ENCODE results near the gene REPS2.

Gene REPS2

DNA sequence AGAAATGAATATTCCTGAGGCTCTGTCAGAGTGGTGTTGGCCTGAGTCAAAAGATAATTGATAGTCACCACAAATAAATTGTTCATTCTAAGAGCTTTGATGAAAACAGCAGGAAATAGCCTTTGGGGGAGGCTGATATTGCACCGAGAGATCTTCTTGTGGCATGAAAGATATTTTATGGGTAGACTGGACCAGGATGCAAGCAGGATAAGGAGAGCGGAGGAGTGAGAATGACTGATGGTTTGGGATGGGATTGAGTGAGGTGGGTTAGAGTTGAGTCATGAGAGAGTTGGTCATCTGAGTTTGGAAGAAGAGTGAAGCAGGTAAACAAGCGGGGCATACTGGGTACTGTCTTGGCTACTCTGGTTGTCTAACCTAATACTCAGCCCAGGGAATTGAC is 88.7 kb downstream of the REPS2 start:
- no peak for DNase-seq (ENCODE audit: low read depth, low spot score)

DNA sequence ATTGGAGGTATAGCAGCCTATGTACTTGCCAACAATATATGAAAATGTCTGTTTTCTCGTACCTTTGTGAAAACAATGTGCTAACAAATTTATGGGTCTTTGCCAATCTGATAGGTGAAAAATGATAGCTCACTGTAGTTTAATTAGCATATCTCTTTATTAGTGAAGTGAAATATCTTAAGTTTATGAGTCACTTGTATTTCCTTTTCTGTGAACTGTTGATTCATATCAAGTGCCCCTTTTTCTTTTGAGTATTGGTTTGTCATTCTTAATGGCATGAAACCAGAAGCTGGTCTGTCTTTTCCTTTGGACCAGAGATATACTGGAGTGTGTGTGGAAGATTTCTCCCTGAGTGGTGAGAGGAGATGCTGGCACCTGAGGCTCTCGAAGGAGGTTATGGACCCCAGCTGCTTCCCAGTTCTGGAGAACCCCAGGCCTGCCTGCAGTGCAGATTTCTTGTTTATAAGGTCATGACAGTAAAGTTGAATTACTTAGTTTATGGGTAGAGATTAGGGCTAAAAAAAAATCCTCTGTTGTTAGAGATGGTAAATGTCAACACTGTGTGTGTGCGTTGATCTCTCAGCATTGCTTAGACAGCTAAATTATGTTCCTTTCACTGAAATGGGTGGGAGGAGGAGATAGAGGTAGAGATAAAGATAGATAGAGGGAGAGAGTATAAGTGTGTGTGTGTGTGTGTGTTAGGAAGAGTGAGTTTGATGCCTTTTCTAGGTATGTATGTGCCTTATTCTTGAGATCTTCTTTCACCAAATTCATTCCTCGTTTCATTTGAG is 89.9 kb downstream of the REPS2 start:
- DNase-seq (ENCODE audit: low read depth, low spot score) = no peak

DNA sequence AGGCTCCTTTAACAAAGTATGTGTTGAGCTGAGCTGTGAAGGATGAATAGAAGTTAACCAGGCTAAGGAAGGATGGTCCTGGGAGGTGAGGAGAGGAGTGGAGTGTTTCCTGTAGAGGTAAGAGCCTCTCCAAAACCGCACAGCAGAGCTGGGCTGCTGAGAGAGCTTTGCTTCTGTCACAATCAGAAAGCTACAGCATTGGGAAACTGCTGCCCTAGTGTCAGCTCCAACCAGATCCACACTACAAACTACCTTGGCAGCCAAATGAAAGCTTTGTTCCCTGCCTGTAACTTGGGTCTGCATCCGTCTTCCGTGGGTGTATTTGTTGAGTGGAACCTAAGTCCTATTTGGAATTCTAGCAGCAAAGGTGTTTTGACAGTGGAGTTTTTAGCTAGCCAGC is 91.8 kb downstream of the REPS2 start:
- DNase-seq (ENCODE audit: low read depth, low spot score) = no peak

DNA sequence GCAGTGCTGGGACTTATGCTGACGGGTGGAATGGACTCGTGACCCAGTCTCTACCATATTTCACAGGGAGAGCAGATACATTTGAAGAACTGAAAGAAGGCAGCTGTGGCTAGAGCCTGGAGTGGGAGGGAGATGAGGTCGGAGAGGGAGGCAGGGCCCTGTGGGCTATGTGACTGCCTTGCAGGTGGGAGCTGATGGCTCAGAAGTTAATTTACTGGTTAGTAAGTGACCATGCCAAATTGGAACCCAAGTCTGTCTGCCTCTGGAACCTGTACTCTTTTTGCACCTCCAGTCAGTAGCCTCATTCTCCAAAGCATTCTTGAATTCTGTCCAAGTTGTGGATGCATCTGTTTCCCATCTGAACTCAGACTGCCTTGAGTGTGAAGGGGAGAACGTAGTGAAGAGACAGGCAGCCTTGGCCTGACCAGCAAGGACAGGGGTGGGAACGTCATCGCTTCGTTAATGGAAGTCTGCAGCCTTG is 92.3 kb downstream of the REPS2 start:
- DNase-seq (ENCODE audit: low read depth, low spot score) = no peak

DNA sequence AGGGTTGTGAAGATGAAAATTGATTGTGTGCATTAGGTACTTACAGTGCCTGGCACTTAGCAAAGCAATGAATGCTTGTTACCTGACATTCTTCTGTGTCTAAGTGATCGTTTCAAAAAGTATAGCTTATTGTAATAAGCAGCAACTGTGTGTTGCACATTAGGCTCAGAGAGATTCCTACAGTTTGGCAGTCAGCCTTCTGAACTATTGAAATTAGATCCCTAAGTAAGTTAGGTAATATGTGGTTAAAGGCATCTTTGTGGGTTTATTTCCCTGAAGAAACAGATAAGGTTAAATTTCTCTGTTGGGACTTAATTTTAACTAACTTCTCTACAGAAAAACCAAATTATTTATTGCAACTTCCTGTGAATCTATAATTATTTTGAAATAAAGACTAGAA is 93.4 kb downstream of the REPS2 start:
- no peak for DNase-seq (ENCODE audit: low read depth, low spot score)

DNA sequence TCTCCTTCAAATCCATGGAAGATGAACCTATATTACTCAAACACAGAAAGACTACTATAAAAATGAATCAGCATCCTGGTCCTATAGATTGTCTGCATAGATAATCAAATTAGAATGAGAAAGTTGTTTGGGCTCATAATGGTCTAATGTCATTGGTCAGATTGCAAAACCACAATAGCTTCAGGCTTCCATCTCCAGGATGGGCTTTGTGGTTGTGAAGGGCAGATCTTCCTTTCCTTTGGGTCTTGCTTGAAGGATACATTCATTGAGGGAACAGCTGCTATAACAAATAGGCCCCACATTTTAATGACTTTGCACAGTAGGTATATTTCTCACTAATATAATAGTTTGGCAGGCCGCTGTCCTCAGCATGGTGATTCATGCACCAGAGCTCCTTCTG is 94.3 kb downstream of the REPS2 start:
- DNase-seq (ENCODE audit: low read depth, low spot score) = no peak

DNA sequence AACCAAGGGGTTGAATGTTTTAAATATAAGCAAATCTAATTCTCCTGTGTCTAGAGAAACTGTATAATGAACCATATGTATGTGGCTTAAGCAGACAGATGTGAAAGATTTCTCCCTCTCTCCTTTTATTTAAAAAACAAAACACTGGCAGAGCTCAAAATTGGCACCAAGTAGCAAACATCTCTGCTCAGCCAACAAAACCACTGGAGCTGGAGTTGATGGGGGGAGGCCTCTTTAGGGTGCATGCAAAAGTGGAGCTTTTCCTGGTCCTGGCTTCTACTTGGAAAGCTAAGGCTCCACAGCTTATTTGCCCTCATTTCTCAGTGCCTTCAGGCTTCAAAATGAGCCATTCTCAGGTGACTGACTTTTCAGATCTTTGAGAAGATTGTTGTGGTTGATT is 95.6 kb downstream of the REPS2 start:
- no peak for DNase-seq (ENCODE audit: low read depth, low spot score)

DNA sequence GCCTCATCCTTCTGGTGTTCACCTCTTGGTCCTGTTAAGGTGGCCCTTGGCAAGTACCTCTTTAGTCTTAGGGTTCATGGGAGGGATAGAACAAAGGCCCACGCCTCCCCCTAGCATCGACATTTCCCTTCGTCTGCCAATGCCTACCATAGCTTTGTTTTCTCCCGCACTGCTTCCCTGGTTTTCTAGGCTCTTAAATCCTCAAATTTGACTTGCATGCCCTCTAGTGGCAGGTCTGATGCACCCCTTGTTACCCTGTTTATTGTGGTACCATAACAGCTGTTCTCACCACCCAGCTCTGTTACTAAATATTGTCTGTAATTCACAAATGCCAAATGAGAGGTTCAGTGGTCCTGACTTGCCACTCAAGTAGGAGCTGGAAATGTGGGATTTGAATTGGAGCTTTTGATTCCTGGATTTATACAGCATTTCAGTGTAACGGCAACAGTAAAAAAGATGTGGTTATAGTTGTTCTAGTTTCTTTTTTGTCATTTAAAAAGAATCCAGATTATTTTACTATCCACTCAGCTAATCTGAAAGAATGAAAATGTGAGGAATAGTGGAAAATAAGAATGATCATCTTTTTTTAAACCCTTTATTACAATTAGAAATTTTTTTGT is 100.1 kb downstream of the REPS2 start:
- peak; percentile 70 for DNase-seq (ENCODE audit: low read depth, low spot score)

DNA sequence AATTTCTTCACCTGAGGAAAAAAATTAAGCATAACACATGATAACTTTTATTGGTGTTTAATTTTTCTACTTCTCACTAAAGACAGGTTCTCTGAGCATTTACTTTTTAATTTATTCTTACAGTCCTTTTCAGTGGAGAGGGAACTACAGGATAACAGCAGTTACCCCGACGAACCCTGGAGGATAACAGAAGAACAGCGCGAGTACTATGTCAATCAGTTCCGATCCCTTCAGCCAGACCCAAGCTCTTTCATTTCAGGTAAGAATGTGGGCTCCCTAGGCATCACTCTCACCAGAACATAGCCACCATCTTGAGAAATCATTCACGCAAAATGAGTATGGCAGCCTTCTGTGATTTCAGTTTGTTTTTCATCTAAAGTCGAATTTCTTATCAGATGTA is 100.8 kb downstream of the REPS2 start:
- DNase-seq (ENCODE audit: low read depth, low spot score) = no peak

DNA sequence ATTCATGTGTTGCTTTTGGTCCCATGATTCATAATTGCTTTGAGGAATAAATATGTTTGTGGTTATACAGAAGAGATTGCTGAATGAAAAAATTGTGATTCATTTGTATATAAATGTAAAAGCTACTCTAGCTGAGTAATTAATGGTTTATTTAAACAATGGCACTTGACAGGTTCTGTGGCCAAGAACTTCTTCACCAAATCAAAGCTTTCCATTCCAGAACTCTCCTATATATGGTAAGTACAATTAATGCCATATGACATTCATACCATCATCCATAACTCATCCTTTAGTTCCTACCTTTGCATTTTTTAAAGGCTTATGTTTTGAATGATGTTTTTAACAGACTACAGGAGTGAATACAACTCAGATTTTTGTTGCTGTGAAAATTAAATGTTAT is 105.8 kb downstream of the REPS2 start:
- DNase-seq (ENCODE audit: low read depth, low spot score) = no peak

DNA sequence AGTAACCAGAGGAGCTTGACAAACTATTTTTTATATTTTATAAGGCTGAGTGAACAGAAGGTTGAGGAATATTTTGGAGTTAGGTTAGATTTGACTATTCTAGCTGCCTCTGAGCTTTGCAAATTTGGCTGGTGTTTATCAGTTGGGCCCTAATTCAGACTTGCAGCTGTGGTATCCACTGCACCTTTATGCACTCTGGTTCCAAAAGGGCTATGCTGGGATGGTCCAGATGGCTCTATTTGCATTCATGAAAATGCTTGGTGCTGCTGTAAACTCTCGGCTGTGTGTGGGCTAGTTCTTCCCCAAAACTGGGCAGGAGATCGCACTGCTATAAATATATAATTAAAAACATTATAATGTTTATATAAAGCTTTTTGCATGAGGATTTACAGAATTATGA is 106.3 kb downstream of the REPS2 start:
- no peak for DNase-seq (ENCODE audit: low read depth, low spot score)

DNA sequence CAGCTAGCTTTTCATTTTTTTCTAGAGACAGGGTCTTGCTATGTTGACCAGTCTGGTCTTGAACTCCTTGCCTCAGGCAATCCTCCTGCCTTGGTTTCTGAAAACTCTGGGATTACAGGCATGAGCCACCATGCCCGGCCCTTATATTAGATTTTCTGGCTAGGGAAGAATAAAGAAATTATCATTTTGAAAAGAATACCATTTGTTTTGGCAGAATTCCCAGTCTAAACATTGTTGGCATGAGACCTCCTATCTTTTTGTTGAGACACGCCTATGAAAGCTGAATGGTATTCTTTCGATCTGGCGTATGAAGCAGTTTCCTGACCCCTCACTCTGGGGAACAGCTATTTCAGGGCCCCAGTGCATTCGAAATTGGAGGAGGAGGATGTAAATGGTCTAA is 107.0 kb downstream of the REPS2 start:
- no peak for DNase-seq (ENCODE audit: low read depth, low spot score)

DNA sequence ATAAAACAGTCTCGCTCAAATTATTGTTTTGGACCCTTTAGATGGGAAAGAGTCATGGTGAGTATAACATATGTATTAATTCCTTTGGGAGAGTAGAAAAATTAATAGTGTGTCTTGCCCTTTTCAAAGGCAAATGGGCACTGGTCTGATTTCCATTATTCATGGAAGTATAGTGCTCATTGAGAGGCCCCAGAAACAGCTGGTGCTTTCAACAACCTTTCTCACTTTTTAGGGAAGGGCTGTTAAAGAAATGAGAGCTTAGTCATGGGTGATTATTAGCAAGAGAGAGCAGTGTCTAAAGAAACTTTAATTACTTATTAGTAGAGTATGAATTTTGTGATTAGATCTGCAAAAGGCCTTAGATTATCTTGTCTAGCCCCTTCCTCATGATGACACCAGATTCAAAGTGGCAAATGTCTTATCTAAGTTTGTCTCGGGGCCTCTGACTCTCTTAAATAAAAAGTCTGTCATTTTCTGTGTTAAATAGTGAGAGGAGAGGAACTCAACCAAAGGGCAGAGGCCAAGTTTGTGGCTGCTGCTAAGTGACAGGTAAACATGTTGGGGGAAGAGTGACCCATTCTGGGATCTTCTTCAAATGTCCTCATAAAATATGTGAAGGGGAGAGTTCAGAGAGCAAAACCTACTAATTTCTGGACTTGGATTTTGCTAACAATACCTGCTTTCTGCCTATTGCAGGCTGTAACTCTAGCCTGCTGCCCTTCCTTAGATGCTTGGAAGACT is 110.6 kb downstream of the REPS2 start:
- no peak for DNase-seq (ENCODE audit: low read depth, low spot score)

DNA sequence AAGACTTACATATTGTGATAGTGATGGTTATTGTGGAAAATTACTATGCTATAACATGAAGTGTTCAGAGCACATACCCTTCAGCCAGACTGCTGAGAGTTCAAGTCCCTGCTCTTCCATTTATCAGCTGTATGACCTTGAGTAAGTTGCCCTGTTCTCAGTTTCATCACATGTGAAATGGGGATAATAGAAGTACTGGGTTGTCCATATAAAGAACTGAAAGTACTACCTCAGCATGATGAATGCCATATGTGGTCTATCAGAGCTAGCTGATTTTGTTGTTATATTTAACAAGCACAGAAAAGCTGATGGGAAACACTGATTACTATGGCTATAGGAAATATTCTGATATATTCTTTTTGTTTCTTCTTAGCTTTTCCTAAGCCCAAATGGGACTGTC is 115.6 kb downstream of the REPS2 start:
- no peak for DNase-seq (ENCODE audit: low read depth, low spot score)

DNA sequence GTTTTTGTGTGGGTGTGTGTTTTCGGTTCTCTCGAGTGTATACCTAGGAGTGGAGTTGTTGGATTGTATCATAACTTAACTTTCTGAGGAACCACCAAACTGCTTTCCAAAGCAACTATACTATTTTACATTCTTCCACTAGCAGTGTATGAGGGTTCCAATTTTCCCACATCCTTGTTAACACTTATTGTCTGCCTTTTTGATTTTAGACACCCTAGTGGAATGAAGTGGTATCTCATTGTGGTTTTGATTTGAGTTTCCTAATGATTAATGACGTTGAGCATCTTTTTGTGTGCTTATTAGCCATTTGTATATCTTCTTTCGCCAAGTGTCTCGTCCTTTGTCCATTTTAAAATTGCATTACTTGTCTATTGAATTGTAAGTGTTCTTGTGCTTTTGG is 118.6 kb downstream of the REPS2 start:
- DNase-seq (ENCODE audit: low read depth, low spot score) = no peak

DNA sequence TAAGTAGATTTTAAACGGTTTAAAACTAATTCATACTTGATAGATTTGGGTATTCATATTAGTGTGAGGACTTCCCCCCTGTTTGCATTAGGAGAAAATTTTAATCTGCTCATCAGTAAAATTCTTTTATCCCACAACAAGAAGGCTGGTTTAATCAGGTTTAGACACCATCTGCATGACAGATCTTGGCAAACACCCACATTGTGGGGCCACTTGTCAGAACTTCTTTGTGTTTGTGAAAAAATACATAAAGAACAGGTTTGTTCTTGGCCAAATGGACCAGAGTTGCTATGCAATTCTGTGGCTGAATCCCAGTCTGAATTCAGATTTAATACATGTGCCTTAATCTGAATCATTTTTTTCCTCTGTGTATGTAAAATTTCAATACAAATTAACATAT is 121.1 kb downstream of the REPS2 start:
- DNase-seq (ENCODE audit: low read depth, low spot score) = no peak

DNA sequence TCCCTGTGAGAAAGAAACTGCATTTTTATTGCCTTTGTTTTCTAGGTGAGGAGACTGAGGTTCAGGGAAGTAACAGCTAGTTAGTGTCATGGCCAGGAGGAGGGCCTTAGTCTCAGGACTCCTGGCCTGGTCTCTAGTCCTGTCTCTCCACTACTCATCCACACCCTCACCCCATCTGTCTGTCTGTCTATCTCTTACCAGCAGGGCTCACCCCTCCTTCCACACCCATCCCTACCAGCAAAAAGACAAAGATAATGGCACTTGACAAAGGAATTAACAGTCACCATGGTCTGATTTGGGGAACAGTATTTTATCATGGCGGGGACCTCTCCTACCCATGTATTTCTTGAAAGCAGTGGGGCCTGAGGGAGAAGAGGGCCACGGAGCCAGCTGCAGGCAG is 125.8 kb downstream of the REPS2 start:
- no peak for DNase-seq (ENCODE audit: low read depth, low spot score)

DNA sequence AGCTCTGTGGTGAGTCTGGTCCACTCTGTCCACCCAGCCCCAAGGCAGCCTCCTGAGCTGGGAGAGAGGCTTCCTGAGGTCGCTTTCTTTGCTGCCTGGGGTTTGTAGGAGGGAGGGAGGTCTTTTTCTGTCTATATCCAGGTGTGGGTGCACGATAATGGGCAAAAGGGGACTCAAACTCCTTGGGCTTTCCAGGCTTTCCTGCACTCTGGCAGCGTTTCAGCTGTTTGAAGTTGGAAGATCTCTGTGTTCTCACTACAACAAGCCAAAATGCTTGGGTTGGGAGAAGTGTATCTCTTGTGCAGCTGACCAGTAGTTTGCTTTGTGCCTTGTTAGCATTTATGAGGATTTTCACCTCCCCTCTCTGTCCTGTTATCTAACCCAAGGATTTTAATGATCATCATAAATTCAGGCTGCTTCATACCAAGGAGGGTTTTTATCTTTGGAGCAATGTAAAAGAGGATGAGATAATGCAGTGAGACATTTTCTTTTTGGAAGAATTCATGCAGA is 126.3 kb downstream of the REPS2 start:
- no peak for DNase-seq (ENCODE audit: low read depth, low spot score)

DNA sequence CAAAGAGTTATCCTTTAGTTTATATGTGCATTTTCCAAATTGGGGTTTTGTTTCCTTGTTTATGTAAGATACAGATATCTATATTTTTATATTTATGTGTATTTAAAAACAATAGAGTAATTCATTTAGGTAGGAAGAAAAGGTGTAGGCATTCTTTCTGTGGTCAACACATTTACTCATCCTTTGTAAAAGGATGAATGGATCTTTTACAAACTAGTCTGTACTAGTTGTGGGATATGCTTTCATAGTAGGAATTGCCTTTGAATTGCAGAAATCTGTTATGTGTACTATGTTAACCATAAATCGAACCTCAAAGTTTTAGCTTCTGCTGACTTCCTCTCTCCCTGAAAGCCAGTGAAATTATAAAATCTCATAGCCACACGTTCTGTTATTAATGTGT is 128.5 kb downstream of the REPS2 start:
- no peak for DNase-seq (ENCODE audit: low read depth, low spot score)

DNA sequence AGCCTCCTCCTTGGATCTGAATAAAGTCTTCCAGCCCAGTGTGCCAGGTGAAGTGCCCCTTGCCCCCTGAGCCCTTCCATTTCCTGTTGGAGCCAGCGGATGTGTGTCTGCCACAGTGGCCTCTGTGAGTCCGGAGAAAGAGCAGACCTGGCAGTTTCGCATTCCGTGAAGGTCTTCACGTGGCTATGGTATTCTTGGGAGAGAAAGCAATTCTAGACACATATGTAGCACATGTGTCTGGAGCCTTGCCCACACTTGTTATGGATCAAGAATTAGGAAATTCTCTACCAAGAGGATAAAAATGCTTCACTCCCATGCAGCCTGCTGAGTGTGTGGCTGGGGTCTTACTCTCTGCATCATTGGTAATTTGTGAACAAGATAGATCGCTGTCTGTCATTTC is 130.9 kb downstream of the REPS2 start:
- no peak for DNase-seq (ENCODE audit: low read depth, low spot score)

DNA sequence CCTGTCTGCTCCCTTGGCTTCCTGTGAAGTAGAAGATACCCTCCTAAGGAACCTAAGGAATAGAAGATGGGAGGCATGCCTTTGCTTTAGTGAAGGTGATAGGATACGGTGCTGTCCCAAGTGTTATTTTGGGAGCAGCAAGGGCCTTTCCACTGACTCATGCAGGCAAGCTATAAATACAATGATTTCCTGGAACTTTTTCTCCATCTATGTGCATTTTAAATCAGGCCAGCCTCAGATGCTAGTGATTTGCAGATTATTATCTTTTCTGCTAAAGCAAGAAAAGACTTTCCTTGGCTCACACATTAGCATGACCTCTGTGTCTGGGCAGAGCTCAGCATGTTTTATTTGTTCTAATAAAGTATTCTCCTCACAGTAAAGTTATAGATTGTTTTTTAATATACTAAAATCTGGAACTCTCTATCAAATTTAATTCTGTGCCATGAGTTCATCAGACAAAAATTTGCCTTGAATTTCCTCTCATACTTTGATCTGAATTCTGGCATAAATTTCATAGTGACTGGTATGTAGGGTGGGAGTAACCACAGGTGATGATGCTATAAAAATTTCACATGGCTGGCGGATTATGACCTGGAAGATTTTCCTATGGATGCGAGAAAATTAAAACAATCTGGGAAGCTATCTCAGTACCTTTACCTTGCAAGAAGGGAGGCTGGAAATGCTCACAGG is 131.7 kb downstream of the REPS2 start:
- DNase-seq (ENCODE audit: low read depth, low spot score) = no peak

DNA sequence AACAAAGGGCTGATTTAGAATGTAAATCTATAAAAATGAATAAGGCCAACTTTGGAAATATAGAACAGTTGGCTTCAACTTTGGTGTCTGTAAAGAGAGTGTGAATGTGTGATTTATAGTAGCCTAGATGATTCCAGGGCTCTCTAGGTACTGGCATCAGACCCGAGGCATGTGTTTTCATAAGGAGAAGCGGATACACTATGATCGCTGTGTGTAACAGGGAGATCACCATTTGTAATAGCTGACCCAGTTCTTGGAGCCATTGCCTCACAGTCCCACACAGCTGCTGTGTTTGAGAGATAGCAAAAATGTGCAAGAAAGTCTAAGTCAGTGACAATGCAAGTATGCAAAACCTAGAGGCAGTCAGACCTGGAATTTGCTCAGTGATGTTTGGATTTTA is 135.1 kb downstream of the REPS2 start:
- no peak for DNase-seq (ENCODE audit: low read depth, low spot score)

All from ELF-1 (cell line).